ENCODE measurements around the gene SH2D4B.
A peak's percentile ranks its signal among the peaks of the same experiment; 100 is the strongest.
"Not testable (repeated sequence)": the region's sequence is repeated elsewhere in the genome, so short reads cannot be mapped to it uniquely, and the experiment has no call there.

Gene SH2D4B

GRCh38 chr10:80526218-80526617, 11.5 kb upstream of the SH2D4B start:
- no peak for DNase-seq

DNA sequence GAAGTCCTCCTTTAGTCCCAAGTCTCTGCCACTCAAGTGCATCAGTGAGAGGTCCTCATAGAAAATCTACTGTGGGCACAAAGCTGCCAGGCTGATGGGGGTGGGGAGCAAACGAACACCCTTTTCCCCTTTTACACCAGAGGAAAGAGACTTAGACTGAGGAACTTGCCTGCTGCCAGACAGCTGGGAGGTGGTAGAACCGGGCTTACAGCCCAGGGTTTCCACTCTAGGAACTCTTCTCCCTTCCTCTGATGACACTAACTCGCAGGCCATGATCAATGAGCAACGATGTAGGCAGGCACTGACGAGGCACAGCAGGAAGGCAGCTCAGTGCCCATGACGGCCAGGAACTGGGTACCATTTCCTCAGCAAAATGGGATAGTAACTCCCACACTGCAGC, 11.0 kb upstream of the SH2D4B start:
- no peak for DNase-seq

GRCh38 chr10:80528185-80528700, 9.5 kb upstream of the SH2D4B start:
- DNase-seq = no peak

DNA sequence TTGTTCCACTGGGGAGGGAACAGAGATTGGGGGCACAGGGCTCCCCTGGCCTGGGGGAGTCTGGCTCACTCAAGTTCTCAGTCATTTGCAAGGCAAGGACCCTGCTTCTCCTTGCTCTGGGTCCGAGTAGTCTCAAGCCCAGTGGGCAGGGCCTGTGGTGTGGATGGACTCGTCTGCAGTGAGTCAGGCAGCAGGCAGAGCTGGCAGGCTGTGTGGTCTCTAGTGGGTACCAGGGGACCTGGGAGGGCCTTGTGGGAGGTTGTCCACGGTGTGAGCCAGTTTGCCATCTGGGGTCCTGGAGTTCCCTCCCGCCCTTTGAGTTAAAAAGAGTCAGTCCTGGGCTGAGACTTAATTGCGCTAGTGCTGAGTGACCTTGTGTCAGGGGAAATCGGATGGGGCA, 8.8 kb upstream of the SH2D4B start:
- DNase-seq = no peak

- no peak for DNase-seq
Observed at GRCh38 chr10:80529604-80530003, 8.1 kb upstream of the SH2D4B start.

GRCh38 chr10:80530251-80530650, 7.5 kb upstream of the SH2D4B start:
- DNase-seq = no peak

GRCh38 chr10:80530816-80531215, 6.9 kb upstream of the SH2D4B start:
- DNase-seq = no peak

GRCh38 chr10:80532571-80532970, 5.1 kb upstream of the SH2D4B start:
- DNase-seq = no peak

- DNase-seq = not testable (repeated sequence)
Observed at GRCh38 chr10:80534059-80534458, 3.6 kb upstream of the SH2D4B start.

DNA sequence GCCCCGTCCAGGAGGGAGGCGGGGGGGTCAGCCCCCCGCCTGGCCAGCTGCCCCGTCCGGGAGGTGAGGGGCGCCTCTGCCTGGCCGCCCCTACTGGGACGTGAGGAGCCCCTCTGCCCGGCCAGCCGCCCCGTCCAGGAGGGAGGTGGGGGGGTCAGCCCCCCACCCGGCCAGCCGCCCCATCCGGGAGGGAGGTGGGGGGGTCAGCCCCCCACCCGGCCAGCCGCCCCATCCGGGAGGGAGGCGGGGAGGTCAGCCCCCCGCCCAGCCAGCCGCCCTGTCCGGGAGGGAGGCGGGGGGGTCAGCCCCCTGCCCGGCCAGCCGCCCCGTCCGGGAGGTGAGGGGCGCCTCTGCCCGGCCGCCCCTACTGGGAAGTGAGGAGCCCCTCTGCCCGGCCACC, 3.1 kb upstream of the SH2D4B start:
- DNase-seq = not testable (repeated sequence)

DNA sequence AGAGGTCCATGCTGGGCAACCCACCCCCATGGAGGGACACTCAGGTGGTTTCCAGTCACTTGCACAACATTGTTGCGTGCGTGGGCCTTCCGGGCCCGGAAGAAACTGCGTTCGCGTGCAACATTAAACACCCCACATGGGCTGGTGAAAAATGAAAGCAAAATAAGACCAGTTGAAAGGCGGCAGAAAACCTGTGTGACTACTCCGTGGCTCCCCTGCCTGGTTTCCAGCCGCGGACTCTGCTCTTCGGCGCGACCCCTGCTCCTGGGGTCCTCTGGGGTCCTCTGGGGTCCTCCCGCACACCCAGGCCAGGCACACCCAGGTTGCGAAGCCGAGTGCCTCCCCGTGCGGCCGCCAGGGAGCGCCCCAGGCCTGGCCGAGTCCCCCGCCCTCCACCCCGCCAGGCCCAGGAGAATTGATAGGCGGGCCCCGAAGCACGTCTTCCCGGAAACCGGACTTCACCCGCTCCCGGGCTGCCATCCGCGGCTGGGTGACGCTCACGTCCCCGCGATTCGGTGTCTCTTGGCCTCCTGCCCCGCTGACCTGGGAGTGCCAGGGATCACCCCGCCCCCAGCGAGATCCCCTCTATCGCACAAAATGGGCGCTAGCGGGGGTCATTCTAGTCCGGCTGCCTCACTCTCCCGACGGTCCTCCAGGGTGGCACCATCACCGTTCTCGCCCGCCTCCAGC, 1.9 kb upstream of the SH2D4B start:
- peak; percentile 70 for DNase-seq

DNA sequence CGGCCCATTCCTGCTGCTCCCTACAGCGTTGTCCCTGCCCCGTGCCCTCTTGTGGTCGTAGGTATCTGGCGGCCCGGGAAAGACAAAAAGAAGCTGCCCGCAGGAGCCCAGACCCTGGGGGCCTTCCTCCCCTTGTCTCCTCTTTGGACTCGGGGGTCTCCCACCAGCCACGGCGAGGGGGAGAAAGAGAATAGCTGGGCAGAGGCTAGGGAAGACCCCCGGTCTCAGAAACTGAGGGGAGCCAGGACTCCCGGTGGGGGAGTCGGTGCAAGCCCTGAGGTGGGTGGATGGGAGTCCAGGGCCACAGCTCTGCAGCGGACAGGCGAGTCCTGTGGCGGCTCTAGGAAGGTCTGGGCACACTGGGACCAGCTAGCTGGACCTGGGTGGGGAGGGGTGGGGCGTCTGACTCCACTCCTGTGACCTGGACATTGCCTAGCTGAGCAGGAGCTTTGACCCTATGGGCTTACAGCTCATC, 1.3 kb upstream of the SH2D4B start:
- DNase-seq = no peak

GRCh38 chr10:80537086-80537735, 491 bp upstream of the SH2D4B start:
- no peak for DNase-seq

GRCh38 chr10:80538481-80539185, 931 bp downstream of the SH2D4B start:
- no peak for DNase-seq

DNA sequence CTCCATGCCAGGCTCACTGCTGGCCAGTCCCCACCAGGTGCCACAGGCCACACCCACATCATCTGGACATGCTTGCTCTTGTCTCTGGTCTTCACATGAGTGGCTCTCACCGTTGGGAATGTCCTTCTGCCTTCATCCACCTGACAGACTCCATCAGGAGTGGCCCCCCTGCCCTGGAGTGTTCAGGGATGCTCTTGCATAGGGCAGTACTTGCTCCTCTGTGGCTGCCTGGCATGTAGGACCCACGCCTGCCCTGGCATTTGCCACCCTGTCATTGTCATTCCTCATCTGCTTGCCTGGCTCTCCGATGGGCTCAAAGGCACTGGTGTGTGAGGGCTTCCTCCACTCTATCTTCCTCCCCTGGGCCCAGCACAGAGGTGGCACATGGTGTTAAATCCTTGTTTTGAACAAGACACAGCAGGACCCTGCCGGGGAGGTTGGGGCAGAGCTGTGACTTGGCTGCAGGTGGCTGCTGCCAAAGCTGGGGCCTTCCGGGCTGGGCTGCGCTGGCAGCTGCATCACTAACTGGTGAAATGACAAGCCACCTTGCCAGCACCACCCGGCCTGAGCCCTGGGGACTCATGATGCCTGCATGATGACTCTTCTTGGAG, 1.8 kb downstream of the SH2D4B start:
- no peak for DNase-seq

GRCh38 chr10:80540136-80540535, 2.4 kb downstream of the SH2D4B start:
- no peak for DNase-seq

- DNase-seq = no peak
Observed at GRCh38 chr10:80540618-80540980, 2.9 kb downstream of the SH2D4B start.

DNA sequence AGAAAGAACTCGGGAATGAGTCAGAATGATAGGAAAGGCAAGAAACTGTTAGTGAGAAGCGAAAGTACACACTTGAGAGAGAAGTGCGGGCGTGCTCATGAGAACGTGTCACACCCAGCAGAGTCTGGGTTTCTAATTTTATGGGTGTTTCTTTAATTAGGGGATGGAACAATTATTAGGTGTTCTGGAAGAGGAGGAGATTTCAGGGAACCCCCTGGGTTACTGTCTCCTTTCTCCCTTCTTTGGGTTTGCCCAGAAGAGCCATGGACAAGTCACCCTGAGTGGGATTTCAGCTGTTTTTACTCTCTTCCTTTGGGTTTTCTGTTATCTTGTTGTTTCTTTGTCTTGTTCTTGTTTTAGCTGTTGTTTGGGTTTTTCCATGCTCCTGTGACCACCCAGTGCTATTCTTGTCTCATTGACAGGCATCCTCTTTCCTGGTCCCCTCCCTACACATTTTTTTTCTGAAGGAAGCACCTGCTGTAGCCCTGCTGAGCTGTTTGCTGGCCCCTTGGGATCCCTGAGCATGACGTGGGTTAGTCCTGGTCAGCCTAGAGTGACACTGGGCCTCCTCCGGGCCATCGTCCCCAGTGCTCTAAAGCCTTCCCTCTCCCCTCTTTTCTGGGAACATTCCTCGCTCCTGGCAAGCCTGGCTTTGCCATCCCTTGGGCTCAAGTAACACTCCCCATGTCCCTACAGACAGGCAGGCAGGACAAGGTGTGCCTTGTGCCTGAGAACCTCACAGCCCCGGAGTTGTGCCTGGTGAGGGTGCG, 3.5 kb downstream of the SH2D4B start:
- no peak for DNase-seq

- no peak for DNase-seq
Observed at GRCh38 chr10:80542053-80542452, 4.4 kb downstream of the SH2D4B start.

DNA sequence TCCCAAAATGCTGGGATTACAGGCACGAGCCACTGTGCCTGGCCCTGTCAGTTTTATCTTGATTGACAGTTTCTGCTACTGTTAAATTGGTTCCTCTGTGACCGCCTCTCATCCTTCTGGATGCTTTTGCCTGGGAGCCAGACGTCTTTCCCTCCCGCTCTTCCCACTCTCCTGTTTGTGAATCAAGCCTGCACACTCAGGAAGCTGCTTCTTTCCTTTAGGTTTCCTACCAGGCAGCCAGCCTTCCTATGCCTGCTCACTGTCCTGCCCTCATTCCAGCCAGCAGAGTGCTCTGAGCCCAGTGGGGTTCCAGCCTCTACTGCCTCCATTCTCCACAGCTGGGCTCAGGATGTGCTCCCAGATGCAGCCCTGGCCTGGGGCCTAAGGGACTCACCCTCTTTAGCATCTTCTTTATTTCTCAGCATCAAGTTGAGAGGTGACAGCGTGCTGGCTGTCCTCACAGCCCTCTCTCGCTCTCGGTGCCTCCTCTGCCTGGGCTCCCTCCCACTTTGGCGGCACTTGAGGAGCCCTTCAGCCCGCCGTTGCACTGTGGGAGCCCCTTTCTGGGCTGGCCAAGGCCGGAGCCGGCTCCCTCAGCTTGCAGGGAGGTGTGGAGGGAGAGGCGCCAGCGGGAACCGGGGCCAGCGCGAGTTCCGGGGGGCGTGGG, 5.1 kb downstream of the SH2D4B start:
- DNase-seq = no peak

DNA sequence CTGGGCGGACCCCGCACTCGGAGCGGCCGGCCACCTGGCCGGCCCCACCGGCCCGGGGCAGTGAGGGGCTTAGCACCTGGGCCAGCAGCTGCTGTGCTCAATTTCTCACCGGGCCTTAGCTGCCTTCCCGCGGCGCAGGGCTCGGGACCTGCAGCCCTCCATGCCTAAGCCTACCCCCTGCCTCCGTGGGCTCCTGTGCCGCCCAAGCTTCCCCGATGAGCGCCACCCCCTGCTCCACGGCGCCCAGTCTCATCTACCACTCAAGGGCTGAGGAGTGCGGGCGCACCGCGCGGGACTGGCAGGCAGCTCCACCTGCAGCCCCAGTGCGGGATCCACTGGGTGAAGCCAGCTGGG, 5.6 kb downstream of the SH2D4B start:
- not testable (repeated sequence) for DNase-seq

GRCh38 chr10:80544316-80544953, 6.7 kb downstream of the SH2D4B start:
- DNase-seq = no peak

Measured in right forelimb (tissue), 1 donor.